IPS-11a (cell line): ENCODE measurements around the gene CFAP97D1.
"Not testable (repeated sequence)": the region's sequence is repeated elsewhere in the genome, so short reads cannot be mapped to it uniquely, and the experiment has no call there.

Experiments
- H3K4me3 ChIP-seq: one replicate; pipeline ENCODE4 v1.5.1; 2013; ENCODE audit warnings: low read depth, low read length, control low read depth

Gene CFAP97D1

DNA sequence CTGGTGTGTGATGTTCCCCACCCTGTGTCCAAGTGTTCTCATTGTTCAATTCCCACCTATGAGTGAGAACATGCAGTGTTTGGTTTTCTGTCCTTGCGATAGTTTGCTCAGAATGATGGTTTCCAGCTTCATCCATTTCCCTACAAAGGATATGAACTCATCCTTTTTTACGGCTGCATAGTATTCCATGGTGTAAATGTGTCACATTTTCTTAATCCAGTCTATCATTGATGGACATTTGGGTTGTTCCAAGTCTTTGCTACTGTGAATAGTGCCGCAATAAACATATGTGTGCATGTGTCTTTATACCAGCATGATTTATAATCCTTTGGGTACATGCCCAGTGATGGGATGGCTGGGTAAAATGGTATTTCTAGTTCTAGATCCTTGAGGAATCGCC lies 12.4 kb downstream of the CFAP97D1 start:
- H3K4me3 ChIP-seq = not testable (repeated sequence)

DNA sequence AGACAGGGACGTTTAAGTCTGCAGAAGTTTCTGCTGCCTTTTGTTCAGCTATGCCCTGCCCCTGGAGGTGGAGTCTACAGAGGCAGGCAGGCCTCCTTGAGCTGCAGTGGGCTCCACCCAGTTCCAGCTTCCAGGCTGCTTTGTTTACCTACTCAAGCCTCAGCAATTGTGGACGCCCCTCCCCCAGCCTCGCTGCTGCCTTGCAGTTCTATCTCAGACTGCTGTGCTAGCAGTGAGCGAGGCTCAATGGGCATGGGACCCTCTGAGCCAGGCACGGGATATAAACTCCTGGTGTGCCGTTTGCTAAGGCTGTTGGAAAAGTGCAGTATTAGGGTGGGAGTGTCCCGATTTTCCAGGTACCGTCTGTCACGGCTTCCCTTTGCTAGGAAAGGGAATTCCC lies 17.8 kb downstream of the CFAP97D1 start:
- H3K4me3 ChIP-seq = not testable (repeated sequence)

DNA sequence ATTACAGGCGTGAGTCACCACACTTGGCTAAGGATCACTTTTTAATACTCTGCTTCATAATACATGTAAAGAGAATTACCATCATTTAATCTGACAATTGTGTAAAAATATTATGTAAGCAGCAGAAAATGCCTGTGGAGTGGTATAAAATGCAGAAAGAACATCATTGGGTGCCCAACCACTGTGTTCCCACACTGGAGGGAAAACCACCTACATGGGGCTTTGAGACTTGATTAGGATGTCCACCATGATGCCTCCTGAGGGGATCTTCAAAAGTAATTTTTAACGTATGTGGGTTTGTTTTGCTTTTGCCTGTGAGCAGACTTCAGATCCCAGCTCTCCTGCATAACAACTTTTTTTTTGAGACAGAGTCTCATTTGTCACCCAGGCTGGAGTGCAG lies 18.8 kb downstream of the CFAP97D1 start:
- H3K4me3 ChIP-seq = no peak overlapping the region

DNA sequence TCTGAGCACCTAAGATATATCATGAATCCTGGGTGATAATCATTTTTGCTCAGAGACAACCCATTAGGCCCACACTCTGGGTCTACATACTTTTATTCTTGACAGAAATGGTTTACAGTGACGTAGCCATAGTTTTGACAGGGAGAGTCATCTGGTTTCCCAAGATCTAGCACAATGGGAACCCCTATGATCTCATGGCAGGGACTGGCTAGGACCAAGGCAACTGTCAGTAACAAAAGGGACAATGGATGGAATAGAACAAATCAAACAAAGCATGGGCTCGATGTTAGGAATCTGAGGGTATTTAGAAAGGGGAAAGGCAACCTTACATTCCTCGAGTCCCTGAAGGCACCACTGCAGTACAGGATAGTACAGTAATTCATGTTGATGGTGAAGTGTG lies 20.5 kb downstream of the CFAP97D1 start:
- no peak overlapping the region for H3K4me3 ChIP-seq

DNA sequence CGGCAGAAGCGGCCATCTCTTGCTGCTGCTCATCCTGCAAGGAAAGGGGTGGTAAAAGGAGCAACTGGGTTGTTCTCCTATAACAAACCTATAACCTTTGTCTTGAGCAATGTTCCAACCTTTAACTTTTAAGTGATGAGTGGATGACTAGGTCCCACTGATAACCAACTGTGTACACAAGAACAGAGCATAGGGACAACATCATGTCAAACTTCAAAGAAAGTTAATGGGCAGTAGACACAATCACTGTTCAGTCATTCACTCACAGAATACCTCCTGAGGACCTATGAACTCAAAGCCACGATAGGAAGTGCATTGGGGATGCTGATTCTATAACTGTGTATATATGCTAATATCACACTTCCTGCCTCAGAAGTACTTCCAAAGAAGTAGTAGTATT lies 21.6 kb downstream of the CFAP97D1 start:
- H3K4me3 ChIP-seq = no peak overlapping the region

DNA sequence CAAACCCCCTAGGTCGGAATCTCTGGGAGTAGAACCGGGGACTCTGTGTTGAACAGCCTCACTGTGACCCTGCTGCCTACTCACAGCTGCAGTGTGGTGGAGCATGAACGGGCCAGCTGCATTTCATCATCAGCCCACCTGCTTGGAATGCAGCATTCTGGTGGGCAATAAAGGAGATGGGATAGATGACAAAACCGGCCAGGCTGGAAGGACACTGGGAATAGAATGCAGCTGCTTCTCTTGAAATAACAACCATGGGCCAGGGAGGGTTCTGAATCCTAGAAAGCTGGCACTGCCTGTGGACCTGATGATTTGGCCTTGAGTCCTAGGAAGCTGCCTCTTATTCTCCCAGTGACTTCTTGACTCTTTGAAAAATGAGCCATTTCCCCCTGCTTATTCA lies 23.5 kb downstream of the CFAP97D1 start:
- H3K4me3 ChIP-seq = no peak overlapping the region

DNA sequence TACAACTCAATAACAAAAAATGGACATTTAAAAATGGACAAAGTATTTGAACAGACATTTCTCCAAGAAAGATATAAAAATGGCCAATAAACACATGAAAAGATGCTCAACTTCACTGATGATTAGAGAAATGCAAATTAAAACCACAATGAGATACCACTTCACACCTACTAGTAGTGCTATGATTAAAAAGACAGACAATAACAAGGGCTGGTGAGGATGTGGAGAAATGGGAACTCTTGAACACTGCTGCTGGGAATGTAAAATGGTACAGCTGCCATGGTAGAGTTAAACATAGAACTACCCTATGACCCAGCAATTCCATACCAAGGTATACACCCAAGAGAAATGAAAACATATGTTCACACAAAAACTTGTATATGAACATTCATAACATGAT lies 24.9 kb downstream of the CFAP97D1 start:
- no peak overlapping the region for H3K4me3 ChIP-seq

DNA sequence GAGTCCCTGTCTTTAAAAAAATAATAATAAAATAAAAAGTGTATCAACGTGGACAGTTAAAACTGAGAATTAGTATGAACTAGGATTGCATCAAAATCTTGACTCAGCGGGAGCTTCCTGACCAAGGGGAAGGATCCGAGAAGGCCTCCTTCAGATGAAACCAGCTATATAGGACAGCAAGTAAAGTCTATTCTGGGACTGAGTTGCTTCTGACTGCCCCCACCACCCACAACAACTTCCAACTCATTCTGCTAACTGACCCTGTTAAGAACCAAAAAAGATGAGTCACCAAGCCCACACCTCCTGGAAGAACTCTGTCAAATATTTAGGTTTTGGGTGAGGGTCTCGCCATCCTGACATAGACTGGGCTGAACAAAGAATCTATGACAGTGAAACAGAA lies 27.8 kb downstream of the CFAP97D1 start:
- H3K4me3 ChIP-seq = no peak overlapping the region

DNA sequence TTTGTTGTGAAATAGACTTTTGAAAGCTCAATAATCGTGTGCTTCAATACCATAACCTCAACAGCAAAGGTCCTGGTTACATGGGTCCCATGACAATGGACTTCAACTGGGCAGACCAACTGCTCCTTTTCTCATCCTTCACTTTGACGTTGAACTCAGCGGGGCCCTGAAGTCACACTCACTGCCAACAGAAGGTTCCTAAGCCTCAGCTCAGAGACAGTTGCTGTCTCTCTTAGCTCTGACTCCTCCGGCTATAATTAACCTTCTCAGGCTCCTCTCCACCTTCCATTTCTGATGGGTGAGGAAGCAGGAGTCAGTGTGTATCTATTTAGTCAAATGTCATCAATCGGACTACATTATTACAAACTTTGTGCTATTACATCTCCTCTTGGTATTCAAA lies 28.9 kb downstream of the CFAP97D1 start:
- H3K4me3 ChIP-seq = no peak overlapping the region

DNA sequence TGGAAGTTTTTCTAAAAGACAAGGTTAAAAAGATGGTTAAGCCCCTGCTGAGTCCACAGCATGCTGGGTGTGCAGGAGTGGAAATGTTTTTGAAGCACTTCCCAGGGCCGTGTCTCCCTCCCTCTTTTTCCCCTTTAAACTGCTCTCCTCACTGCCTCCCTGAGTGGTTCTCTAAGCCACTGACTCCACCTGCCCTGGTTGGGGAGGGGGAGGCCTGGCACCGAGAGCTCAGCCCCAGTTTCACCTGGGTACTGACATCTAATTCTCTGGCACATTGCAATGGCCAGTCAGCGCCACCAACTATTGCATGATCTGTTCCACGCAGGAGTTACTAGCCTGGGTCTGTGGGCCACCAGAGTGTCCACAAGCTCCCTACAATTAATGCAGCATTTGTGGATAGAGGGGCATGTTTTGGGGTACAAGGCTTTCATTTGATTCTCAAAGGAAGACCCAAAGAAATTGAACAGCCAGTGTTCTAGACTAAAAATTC lies 30.0 kb downstream of the CFAP97D1 start:
- no peak overlapping the region for H3K4me3 ChIP-seq

DNA sequence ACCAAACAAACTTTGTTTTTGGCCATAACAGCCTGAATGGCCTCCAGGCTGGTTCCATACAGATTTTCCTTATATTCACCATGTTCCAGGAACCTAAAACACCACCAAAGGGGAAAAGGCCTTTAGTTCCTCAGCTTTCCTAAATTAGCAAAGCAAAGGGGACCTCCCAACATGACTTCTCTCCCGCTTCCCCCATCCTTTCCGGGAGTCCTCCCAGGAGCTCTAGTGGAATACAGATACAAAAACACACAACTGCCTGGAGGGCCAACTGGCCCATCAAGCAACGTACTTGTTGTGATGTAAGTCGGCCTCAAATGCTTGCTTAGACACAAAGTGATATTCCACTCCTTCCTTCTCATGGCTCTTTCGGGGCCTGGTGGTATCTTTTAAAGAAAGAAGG lies 30.6 kb downstream of the CFAP97D1 start:
- no peak overlapping the region for H3K4me3 ChIP-seq

DNA sequence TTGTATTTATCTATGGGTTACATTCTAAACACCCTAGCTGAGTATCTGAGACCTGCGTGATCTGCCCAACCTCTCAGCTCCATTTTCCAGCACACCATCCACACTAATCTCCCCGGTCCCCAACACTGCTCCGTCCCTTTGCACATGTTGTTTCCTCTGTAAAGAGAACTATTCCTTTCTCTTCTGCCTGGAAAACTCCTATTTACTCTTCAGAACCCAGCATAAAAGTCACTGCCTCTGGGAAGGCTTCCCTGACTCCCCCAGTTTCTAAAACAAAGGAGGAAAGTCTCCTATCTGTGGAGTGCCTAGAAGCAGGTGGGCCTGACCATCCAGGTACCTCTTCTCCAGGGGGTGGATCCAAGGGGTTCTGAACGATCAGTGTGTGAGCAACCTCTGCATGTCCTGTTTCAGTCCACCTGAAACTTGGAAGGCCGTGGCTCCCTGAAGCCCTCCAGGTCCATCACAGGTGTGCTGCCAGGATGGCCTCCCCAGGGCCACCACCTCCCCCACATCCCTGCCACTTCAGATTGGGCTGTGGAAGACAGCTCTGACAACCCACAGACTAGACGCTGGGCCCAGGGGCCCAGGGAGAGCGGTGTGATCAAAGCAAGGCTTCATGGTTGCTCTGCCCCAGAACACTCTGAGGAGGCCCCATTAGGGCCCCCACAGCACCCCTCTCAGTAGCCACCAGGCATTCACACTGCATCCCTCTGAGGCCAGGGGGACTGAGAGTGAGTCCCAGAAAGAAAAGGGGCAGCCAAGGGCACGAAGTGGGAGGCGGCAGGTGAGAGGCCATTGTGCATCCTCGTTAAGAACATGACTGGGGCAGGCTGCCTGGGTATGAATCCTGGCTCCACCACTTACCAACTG lies 32.4 kb downstream of the CFAP97D1 start:
- H3K4me3 ChIP-seq = no peak overlapping the region

DNA sequence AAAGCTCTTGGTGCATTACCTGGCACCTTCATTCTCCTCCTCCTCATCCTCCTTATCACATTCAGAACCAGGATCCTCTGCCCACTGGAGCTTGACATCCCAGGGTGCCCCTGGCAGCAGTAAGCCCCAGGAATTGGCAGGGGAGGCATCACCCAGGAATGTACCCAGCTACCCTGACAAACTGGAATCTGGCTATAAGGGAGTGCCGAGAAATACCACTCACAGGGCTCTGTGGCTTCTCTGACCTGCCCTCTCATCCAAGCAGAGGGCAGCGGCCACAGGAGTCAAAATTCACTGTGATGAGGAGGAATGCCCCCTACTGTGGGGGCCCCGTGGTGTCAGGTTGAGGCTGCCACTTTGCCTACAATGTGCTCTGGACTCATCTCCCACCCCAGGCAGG lies 33.2 kb downstream of the CFAP97D1 start:
- H3K4me3 ChIP-seq = no peak overlapping the region

DNA sequence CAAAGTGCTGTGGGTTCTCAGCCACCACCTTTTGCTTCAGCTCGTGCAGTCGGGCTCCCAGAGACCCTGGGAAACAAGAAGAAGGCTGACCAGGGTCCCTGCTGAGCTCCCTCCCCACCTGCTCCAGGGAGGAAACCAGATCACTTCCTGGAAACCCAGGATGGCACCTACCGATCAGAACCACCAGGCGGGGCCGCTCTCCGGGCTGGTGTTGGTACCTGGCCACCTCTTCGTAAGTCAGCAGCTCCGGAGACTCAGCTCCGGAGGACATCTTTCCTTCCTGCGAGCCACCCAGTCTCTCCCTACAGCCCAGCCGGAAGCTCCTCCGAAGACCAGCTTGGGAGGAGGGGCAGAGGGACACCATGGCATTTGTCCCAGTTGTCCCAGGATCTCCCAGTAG lies 33.8 kb downstream of the CFAP97D1 start:
- H3K4me3 ChIP-seq = no peak overlapping the region

DNA sequence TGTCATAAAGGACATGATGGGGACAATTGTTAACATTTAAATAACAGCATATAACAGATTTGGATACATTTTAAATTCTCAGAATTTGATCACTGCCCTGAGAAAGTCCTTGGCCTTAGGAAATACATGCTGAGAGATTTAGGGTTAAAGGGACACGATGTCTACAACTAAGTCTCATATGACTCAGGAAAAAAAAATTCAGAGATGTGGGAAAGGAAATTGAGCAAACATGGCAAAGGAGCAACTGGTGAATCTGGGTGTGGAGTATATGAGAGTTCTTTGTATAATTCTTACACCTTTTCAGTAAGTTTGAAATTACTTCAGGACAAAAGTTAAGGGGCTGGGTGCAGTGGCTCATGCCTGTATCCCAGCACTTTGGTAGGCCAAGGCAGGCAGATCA lies 34.5 kb downstream of the CFAP97D1 start:
- no peak overlapping the region for H3K4me3 ChIP-seq

DNA sequence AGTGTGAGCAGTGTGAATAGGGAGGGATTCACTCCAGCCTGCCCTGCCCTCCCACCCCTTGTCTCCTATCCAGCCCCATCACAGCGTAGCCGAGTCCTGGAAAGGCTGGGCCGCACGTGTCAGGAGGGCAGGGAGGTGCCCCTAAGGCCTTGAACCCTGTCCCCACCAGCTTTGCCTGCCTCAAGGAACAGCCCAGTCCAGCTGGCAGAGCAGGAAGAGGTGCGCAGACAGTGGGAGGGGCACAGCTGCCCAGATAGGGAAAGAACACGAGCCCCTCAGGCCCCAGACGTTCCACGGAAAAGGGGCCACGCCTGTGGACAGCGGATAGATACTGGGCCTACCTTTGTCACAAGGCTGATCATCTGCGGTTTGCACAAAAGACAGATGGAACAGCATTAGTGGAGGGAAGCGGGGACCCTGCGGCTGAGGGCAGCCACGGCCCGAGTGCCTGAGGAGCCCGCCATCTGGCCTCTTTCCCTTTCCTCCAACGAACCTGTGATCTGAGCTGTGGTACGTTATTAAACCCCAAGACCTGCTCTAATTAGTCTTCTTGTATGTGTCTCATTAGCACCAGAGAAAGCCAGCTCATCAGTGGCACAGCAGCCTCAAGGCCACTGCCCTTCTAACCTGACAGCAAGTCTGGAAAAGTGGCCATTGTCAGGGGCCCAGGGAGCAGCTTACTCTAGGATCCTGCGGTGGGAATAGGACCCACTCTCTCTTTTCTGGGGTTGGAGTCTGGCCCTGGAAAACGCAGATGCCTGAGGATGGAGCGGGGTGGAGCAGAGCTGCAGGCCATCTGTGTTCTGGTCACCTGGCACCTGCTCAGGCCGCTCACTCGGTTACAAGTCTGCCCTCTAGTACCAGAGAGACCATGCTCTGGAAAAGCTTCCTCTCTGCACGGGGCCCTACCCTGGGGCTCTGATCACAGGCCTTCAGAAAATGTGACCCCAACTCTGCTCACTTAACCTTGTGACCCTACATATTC lies 36.4 kb downstream of the CFAP97D1 start:
- H3K4me3 ChIP-seq = no peak overlapping the region

DNA sequence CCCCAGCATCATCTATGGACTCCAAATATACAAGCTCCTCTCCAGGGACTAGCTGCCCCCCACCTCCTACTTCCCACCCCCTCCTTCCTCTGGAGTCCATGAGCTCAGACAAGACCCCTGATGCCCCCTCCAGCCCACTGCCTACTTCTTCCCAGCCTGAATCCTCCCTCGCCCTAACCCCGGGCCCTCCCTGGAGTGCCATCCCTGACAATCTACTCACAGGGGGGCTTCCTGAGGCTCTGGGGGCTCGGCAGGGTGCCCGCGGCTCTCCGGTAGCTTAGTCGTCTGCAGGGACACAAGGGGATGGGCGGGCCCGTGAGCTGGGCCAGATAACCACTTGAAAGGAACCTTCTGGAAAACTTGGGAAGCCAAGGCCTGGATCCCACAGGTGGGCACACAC lies 37.6 kb downstream of the CFAP97D1 start:
- no peak overlapping the region for H3K4me3 ChIP-seq

DNA sequence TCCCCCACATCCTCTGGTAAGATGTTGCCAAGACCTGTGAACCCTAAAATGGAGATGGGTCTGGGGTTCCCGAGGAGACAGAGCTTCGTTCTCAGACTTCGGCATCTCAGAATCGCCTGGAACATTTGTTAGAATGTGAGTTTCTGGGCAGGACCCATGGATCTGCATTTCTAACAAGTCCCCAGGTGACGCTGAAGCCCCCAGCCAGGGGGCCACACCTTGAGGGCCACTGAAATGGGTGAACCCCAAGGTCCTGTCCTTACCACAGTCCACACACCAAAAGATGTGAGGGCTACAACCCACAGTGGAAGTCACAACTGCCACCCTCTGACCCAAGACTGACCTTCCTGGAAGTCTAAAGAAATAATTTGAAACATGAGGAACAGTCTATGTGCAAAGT lies 38.7 kb downstream of the CFAP97D1 start:
- no peak overlapping the region for H3K4me3 ChIP-seq

DNA sequence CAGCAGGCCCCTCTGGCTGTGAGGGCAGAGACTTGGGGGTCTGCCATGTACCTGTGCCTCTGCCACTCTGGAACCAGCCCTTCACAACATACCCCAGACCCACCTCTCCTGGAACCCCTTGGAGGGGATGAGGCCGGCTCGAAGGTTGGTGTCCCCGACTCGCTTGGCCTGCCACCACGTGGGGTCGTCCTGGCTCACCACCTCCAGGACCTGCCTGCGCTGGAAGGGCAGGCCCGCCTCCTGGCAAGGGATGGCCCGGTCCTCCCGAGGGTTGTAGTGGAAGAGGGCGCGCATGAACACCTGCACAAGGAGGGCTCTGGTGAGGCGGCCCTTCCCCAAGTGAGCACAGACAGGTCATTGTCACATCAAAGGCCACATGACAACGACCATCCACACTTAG lies 40.5 kb downstream of the CFAP97D1 start:
- H3K4me3 ChIP-seq = no peak overlapping the region

DNA sequence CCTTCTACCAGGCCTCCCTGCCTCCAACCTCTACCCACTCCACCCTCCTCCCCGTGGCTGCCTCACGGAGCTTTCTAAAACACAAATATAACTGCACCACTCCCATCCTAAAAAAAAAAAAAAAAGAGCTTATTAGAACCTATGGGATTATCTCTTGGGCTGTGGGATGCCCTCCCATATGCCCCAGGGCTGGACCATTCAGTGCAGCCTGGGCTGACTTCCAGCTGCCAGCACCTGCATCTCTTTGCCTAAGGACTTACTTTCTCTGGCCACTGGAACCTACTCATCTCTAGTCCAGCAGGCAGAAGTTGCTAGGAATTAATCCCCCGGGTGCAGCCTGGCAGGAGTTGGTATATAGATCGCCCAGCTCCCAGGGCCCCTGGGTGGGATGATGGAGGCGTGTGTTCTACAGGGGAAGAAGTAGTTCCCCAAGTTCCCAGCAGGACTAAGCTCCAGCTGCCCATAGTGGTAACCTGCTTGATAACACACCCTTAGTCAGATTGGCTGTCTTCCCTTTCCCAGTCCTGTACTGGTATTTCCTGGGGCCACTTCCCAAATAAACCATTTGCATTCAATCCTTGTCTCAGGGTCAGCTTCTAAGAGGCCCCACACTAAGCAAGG lies 42.4 kb downstream of the CFAP97D1 start:
- H3K4me3 ChIP-seq = no peak overlapping the region

DNA sequence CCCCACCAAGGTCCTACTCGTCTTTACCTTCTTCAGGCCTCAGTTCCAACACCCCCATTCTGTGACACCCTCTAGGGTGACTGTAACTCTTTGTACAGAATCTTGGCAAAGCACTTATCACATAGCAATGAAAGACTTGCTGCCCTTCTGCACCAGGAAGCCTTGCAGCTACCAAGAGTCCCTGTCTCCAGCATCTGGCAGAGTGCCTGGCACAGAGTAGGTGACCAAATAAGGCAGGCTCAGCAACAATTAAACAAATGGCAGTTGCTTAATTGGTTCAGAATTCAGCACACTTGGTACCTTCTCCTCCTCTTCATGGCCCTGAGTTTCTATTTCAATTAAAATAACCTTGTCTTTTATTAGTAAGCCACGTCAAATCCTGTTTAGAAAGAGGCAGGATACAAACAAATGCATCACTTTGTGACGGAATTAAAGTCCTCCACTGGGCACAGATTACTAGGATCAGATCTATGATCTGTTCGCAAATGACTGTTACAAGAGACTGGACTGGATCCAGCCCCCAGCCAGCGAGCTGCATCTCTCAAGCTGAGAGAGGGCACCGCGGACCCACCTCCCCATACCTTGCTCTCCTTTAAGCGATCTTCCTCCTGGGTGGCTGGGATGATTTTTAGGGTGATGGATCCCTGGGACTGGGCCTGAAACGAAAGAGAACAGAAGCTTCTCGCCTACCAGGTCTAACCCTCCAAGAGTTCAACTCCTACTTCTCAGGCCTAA lies 43.3 kb downstream of the CFAP97D1 start:
- H3K4me3 ChIP-seq = no peak overlapping the region
